HK-2 (cell line): ENCODE measurements around the gene IGLL5.
A peak's percentile ranks its signal among the peaks of the same experiment; 100 is the strongest.
"Not testable (repeated sequence)": the region's sequence is repeated elsewhere in the genome, so short reads cannot be mapped to it uniquely, and the experiment has no call there.

Experiments
- DNase-seq: peaks from one replicate; pipeline ENCODE4 v3.0.0-alpha.2; 2018; ENCODE audit not compliant: unreplicated experiment

The IGLL5 gene

DNA sequence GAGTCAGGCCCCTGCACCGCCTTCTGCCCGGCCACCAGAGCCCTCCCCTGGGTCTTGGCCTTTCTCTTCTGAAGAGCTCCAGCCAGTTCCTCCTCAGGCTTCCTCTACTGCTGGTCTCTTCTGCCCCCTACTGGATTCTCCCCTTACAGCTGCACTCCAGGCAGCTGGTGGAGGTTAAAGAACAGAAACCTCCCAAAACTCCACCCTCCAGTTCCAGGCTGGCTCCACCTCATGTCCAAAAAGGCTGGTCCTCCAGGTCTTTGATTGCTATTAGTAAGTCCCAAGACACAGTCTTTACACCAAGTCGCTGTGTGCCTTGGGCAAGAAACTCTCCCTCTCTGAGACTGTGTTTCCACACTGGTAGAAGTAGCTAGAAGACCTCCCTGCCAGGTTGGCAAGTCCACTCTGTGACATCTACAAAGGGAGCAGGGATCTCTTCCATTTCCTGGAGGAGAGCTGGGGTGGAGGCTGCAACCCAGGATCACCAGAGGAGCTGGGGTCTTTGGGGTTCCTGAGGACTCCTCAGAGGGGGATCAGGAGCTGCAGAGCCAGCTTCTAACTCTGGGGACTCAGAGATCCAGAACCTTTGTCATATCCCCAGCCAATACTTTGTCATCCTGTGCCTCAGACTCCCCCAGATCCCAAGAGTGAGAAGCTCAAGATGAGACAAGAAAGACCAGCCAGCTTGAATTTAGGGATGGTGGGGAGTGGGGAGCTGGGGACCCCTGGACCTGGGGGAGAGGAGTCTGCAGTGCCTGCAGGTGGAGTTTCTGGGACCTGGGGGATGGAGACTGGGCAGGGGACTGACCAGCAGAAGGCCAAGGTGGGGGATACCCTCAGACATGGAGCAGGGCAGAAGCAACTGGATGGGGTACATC, 3.4 kb upstream of the IGLL5 start:
- DNase-seq, result peak; percentile 35

DNA sequence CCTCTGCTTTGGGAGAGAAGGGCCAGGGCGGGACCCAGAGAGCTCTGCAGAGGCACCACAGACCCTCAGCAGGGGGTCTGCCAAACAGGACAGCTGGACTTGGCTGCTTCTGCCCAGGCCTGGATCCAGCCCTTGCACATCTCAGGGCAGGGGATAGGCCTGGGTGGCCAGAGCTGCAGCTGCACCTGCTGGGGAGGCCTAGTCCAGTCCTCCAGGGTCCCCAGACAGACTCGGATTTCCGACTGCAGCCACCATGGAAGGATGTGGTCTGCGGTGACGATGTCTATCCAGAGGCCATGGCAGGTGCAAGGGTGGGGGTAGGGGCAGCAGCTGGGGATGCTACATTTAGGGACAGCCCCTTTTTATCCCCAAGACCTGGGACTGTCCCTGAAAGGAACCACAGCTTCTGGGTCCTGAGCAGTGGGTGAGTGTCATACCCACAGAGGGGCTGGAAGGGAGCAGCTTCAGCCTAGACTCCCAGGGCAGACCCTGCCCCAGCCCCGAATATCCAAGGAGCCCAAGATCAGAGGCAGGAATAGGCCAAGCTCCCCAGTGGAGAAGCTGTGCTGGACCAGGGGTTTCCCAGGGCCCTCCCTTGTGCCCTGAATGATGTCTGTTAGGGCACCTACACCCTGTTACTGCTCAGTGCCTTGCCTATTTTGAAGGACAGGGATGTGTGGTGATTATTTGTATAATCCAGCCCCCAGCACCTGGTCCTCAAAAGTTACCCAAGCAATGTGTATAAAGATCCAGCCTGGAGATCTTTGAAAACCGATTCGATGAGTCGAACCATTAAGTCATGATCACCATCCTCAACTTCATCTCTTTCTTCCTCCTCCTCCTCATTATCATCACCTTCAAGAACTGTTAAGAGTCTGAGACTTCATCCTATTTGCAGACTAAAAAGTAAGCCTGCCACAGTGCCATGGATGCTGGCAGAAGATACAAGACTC, 2.5 kb upstream of the IGLL5 start:
- no peak for DNase-seq

DNA sequence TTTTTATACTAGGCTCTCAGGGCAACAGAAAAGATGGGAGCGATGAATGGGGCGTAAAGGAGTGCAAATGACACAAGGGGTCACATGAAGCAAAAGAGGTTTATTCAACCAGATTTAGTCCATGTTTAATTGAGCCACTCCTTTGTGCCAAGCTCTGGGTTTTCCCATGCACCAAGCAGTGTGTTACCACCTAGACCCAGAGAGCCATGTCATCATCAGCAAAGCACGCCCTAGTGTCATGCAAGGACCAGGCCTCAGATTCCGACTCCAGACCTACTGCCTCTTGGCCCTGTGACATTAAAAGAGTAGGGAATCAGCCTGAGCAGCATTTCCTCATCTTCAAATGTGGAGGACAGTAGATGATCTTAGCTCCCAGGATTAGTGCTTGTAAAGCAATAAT, 1.1 kb upstream of the IGLL5 start:
- no peak for DNase-seq

DNA sequence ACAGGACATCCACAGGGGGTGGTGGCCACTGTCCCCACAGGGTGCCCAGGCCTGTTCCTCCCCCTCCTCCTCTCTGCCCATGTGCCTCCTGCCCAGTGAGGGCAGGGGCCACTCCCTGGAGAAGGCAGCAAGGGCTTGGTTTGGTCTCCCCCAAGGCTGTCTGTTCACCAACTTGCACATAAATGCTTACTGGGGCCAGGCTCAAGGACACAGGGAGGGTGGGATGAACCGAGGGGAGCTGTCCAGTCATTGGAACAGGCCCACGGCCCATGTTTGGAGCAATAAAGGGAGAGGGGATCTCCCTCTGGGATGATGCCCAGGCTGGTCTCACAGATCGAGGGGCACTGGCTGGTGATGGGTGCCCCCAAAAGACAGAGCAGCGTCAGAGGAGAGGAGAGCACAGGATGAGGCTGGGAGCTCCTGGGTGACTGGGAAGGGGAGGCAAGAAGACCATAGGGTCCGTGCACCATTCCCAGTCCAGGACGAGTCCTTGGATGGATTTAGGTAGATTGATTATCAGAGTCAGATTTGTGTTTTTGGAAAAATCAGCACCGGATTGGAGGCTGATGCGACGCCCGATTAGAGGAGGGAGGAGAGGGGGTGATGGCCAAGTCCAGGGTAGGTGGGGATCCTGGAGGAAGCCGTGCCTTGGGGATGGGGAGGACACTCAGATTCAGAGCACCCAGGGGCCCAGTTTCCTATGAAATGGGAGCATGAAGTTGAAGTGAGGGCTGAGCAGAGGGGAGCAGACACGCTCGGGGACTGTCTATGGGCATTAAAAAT, 1.1 kb downstream of the IGLL5 start:
- DNase-seq, result no peak

DNA sequence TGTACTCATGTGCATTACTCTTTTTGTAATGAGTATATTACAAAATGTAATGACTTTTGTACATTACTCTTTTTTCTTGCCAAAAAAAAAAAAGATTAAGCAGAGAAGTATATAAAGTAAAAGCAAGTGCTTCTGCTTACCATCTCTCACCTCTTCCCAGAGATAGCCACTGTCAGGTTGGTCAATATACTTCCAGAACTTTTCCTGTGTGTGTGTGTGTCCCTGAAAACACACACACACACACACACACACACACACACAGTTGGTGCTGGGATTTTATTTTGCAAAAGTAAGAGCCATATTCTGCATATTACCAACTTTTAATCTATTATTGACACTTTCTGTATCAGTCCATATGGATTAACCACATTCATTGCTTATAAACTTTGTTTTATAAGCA, 2.5 kb downstream of the IGLL5 start:
- no peak for DNase-seq

GRCh38 chr22:22891139-22891621, 3.6 kb downstream of the IGLL5 start:
- no peak for DNase-seq

DNA sequence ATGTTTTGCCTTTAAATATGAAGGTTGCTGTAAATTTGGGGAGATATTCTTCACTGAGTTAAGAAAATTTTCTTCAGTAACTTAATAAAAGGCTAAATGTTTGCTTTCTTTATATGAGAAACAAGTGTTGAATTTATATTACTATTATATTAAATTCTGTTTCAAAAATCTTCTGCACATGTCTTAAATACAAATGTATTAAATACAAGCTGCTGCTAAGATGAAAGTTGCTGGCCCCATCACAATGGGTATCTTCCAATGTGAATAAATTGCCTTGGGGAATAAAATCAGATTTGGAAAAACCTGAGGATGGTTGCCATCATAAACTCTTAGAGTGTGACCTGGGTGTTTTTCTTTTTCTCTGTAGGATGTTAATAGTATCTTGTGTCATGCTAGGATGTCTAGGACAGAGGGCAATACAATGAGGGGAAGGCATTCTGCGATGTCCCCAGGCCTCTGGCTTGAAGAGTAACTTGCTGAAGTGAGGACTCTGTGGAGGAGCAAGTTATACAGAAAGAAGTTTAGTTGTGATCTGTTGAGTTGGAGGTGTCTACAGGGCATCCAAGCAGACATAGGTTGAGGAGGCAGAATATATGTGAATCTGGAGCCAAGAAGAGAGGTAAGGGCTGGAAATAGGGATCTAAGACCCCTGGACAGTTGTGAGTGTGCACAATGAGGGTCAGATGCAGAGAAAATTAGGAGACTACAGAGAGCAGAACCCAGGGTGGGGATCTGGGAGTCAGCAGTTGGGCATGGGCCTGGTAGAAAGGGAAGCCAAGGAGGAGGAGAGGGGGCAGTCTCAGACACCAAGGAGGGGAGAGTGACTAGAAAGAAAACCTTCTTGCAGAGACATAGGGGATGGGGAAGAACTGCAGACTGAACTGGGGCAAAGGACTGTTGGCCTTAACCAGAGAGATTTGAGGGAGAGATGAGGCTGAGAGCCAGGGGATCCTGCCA, 4.8 kb downstream of the IGLL5 start:
- no peak for DNase-seq

DNA sequence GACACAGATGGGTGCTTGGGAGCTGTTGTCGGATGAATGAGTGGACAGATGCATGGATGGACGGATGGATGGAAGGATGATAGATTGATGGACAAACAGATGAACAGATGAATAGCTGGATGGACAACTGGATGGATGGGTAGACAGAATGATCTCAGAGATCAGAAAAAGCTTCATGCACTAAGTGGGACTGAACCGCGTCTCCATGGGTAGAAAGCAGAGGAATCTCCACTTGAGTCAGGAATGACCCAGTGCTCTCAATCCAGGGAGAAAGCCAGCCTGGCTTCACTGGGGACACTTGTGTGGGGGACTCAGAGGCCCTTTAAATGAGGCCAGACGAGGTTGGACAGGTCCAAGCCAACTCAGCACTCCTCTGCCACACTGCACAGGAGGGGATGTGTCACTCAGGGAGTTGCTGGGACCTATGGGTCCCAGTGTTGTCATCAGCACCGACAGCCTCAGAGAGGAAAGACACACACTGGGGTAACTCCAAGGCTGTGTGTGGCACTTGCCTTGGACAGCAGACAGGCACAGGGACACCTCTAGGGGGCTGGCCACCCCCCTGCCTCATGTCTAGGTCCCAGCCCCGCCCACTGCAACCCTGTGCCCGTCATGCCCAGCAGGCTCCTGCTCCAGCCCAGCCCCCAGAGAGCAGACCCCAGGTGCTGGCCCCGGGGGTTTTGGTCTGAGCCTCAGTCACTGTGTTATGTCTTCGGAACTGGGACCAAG, 5.6 kb downstream of the IGLL5 start:
- no peak for DNase-seq

DNA sequence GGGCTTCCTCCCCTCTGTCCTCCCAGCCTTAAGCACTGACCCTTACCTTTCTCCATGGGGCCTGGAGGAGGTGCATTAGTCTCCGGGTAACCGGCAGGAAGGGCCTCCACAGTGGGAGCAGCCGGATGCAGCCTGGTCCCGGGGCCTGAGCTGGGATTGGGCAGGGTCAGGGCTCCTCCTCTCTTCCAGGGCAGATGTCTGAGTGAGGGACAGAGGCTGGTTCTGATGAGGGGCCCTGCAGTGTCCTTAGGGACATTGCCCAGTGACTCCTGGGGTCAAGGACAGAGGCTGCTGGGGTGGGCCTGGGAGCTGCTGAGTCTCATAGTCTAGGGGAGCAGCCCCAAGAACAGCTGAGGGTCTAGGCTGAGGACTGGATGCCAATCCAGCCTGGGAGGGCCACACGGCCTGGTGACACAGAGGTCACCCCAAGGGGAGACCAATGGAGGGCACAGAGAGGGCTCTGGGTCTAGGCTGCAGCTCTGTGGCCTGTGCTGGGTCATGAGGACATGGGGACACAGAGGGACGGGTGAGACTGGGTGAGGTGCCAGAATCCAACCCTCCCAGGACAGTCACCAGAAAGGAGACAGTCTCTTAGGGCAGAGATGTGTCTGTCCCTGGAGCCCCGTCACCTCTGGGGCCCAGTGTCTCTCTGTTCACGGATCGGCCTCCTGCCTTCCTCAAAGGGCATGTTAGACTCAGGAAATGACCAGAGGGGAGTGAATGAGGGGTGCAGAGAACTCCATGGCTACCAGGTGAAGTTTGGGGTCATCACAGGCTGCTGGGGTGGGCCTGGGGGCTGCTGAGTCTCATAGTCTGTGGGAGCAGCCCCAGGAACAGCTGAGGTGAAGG, 6.5 kb downstream of the IGLL5 start:
- DNase-seq, result no peak

GRCh38 chr22:22894740-22895731, 7.4 kb downstream of the IGLL5 start:
- no peak for DNase-seq

- no peak for DNase-seq
These were observed 8.3 kb downstream of the IGLL5 start for GRCh38 chr22:22895776-22896445.

DNA sequence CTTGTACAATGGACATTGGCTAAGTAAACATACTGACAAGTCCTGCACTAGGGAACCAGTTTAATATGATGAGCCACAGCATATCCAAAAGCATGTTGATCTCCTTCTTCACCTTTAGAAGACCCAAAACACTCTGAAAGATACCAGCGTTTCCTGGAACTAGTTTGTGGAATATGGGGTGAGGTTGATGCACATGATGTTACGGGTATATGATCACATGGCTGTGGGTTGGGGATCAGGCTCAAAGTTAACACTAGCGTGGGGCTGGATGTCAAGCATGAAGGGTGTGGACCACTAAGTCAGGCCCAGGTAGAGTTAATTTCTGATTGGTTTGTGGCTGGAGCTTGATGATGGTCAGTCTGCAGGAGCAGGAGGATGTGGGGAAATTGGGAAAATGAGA, 9.0 kb downstream of the IGLL5 start:
- DNase-seq, result no peak

GRCh38 chr22:22897091-22897490, 9.5 kb downstream of the IGLL5 start:
- no peak for DNase-seq

- DNase-seq, result no peak
These were observed 10.3 kb downstream of the IGLL5 start for GRCh38 chr22:22897947-22898346.

DNA sequence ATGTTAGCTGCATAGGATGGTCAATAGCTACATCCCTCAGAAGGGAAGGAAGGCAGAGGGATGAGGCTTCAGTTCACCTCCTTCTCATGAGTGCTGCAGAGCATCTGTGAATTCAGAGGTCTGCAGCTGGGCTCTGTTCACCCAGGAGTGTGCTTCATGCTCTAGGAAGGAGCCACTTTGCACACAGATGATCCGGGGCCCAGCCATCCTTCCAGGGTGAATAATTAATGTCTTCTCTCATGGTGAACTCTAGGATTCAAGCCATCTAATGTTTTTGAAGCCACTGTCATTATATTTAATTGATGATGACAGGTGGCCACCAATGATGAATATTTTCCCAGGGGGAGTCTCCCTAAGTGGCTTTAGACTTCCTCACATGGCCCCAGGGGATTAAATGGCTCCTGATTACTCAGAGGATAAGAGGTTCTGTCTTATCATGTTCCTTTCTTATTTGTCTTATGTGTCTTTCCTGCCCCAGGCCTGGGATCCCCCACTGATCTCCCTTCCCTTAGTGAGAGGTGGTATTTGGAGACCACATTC, 10.9 kb downstream of the IGLL5 start:
- not testable (repeated sequence) for DNase-seq

- not testable (repeated sequence) for DNase-seq
These were observed 11.9 kb downstream of the IGLL5 start for GRCh38 chr22:22899342-22900080.
